Measurements from ENCODE around the gene DEFB127. TPM values are rescaled to one million over a fixed set of nuclear protein-coding genes. Genes with fewer than 3 reads are reported as not detected.
"Not testable (repeated sequence)": the region's sequence is repeated elsewhere in the genome, so short reads cannot be mapped to it uniquely, and the experiment has no call there.

The DEFB127 gene, protein sequence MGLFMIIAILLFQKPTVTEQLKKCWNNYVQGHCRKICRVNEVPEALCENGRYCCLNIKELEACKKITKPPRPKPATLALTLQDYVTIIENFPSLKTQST
- total RNA-seq (not detected), polyA plus RNA-seq (not detected)
- long read RNA-seq, donor 1 = 0 reads
- long read RNA-seq, donor 2 = 0 reads
- long read RNA-seq, donor 3 = 0 reads

GRCh38 chr20:157154-157553, at the start of gene DEFB127:
Gene DEFB127 (plus strand): TSS chr20:157454. CDS start chr20:157545, 91 bp downstream.
- WGBS, 2 donors = 89 to 93% methylated on average over 5 of the region's 5 CpGs
- no peak within 1 kb of the TSS for H3K4me3 ChIP-seq

GRCh38 chr20:112396-112795, 44.9 kb upstream of the DEFB127 start:
- Histone ChIP-seq H3K36me3 (no peaks in the 10 kb centered on the region), H3K4me1 (no peaks in the 10 kb centered on the region), H3K27ac (no peak overlapping the region), H3K4me3 (no peak overlapping the region), H3K27me3 (peaks cover 0 to 9% (median 0%) of the 10 kb centered on the region in 7 donors), H3K9me3 (peaks cover 0 to 10% (median 2%) of the 10 kb centered on the region in 11 donors)
- ATAC-seq (no peak), DNase-seq (no peak)
- TF ChIP-seq, protein P1, sequence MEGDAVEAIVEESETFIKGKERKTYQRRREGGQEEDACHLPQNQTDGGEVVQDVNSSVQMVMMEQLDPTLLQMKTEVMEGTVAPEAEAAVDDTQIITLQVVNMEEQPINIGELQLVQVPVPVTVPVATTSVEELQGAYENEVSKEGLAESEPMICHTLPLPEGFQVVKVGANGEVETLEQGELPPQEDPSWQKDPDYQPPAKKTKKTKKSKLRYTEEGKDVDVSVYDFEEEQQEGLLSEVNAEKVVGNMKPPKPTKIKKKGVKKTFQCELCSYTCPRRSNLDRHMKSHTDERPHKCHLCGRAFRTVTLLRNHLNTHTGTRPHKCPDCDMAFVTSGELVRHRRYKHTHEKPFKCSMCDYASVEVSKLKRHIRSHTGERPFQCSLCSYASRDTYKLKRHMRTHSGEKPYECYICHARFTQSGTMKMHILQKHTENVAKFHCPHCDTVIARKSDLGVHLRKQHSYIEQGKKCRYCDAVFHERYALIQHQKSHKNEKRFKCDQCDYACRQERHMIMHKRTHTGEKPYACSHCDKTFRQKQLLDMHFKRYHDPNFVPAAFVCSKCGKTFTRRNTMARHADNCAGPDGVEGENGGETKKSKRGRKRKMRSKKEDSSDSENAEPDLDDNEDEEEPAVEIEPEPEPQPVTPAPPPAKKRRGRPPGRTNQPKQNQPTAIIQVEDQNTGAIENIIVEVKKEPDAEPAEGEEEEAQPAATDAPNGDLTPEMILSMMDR (IDR thresholded peaks at IDR 0.05) = no peak
- intact Hi-C loops (cut with DNase I) = no loop called here

More at GRCh38 chr20:157154-157553, at the start of gene DEFB127:
- intact Hi-C loops (cut with DNase I) = no loop called here
- Histone ChIP-seq H3K27ac (no peak within 1 kb of the TSS), H3K36me3 (no peaks in the 10 kb centered on the region), H3K4me1 (no peaks in the 10 kb centered on the region), H3K27me3 (peaks cover 0 to 10% (median 5%) of the 10 kb centered on the region in 7 donors), H3K9me3 (no peaks in the 10 kb centered on the region)
- ATAC-seq (no peak), DNase-seq (no peak)
- TF ChIP-seq, protein P1 (IDR thresholded peaks at IDR 0.05) = no peak

- no peak overlapping the region for H3K27ac ChIP-seq
- no peak for ATAC-seq
Measured at GRCh38 chr20:117518-117917, 39.7 kb upstream of the DEFB127 start.

GRCh38 chr20:129786-130323, 27.4 kb upstream of the DEFB127 start:
- ATAC-seq = not testable (repeated sequence)

More at GRCh38 chr20:117518-117917, 39.7 kb upstream of the DEFB127 start:
- H3K4me3 ChIP-seq = no peak overlapping the region
- DNase-seq = no peak
- no peaks in the 10 kb centered on the region for H3K4me1 ChIP-seq
- TF ChIP-seq, protein P1 (IDR thresholded peaks at IDR 0.05) = no peak
- intact Hi-C loops (cut with DNase I) = no loop called here
- peaks cover 0 to 24% (median 7%) of the 10 kb centered on the region in 11 donors for H3K9me3 ChIP-seq
- H3K27me3 ChIP-seq = peaks cover 0 to 38% (median 7%) of the 10 kb centered on the region in 7 donors
- no peaks in the 10 kb centered on the region for H3K36me3 ChIP-seq

More at GRCh38 chr20:129786-130323, 27.4 kb upstream of the DEFB127 start:
- DNase-seq; H3K4me3 ChIP-seq; H3K4me1 ChIP-seq; H3K9me3 ChIP-seq; H3K36me3 ChIP-seq; intact Hi-C loops (cut with DNase I); H3K27ac ChIP-seq: not testable (repeated sequence)
- H3K27me3 ChIP-seq = peaks cover 0 to 11% (median 0%) of the 10 kb centered on the region in 7 donors
- 87 to 88% methylated on average over 24 to 27 of the region's 28 CpGs for WGBS, 2 donors

Measured in heart right ventricle (tissue), 16 donors.